Stimulated activated naive B cell treated with anti-CD40 and anti-IgM and Interleukin-4, amounts not matched to agents 10 μg/mL and 1 μg/mL and 100 μg/mL, for 72 hours (primary cell): Measurements from ENCODE around the gene DCAF8.

Source experiments
- ATAC-seq, 2 donors: fragments of 150-1000 bp; cut with Tn5 transposase; replicated peaks; 2 replicates each; pipeline ENCODE4 v1.10.0; 2021; ENCODE audit warnings: moderate library complexity in 1 of 2
- DNase-seq: peaks from one replicate; pipeline ENCODE4 v3.0.0; 2021
- H3K27ac Mint-ChIP-seq: one replicate; pipeline ENCODE4 v1.8.0; 2022; ENCODE audit warnings: mild to moderate bottlenecking, mixed read lengths
- H3K27me3 Mint-ChIP-seq, 2 donors: one replicate each; pipeline ENCODE4 v1.8.0; 2022; ENCODE audit warnings: mixed read lengths in 2 of 2
- H3K36me3 Mint-ChIP-seq, 2 donors: one replicate each; pipeline ENCODE4 v1.8.0; 2022; ENCODE audit warnings: mixed read lengths in 2 of 2, mild to moderate bottlenecking in 1 of 2
- H3K4me1 Mint-ChIP-seq, 2 donors: one replicate each; pipeline ENCODE4 v1.8.0; 2022; ENCODE audit warnings: mixed read lengths in 2 of 2, mild to moderate bottlenecking in 1 of 2
- H3K4me3 Mint-ChIP-seq, 2 donors: one replicate each; pipeline ENCODE4 v1.8.0; 2022; ENCODE audit warnings: mild to moderate bottlenecking in 2 of 2, mixed read lengths in 2 of 2, moderate library complexity in 1 of 2
- H3K9me3 Mint-ChIP-seq, 2 donors: one replicate each; pipeline ENCODE4 v1.8.0; 2022; ENCODE audit warnings: mixed read lengths in 2 of 2, mild to moderate bottlenecking in 1 of 2

DCAF8 gene

DNA sequence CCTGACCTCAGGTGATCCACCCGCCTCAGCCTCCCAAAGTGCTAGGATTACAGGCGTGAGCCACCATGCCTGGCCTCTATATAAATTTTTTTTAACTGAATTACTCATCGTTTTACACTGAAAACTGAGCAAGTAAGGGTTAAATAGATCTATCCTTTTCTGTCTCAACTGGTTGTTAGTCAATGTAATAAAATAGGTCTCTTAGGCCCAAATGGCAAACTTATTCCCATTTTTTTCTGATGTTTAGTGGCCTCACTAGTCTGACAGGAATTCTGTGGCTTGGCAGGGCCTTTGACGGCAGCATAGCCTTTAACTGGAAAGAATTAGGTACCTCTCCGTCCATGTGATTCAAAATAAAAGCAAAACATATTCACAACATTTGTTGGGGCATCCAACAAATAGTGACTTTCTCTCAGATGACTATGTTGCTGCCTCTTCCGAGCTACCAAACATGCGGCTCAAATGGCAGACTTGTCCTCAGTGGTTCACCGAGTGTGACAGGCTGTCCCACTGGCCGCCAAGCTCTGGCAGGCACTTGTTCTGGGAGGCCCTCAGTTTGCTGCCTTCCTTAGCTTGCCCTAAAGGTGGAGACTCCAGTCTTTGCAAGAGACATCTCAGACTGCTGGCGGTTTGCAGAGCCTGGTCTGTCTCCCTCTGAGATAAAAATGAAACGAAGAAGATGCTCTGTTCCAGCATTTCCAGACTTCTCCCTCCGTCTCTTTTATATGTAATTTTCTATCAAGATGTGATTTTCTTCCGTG, 93.6 kb downstream of the DCAF8 start:
- H3K4me3 Mint-ChIP-seq: no peak overlapping the region
- H3K9me3 Mint-ChIP-seq: no peaks in the 10 kb centered on the region
- H3K27me3 Mint-ChIP-seq: peaks cover 15 to 16% of the 10 kb centered on the region in 2 donors
- H3K4me1 Mint-ChIP-seq: peaks cover 36 to 46% of the 10 kb centered on the region in 2 donors
- DNase-seq: no peak
- no peaks in the 10 kb centered on the region for H3K36me3 Mint-ChIP-seq
- ATAC-seq: no peak
- H3K27ac Mint-ChIP-seq: no peak overlapping the region

GRCh38 chr1:160168016-160168415, 94.3 kb downstream of the DCAF8 start:
- H3K9me3 Mint-ChIP-seq: no peaks in the 10 kb centered on the region
- H3K4me3 Mint-ChIP-seq: no peak overlapping the region
- peaks cover 36 to 46% of the 10 kb centered on the region in 2 donors for H3K4me1 Mint-ChIP-seq
- ATAC-seq (no peak), DNase-seq (no peak)
- no peak overlapping the region for H3K27ac Mint-ChIP-seq
- H3K36me3 Mint-ChIP-seq: no peaks in the 10 kb centered on the region
- H3K27me3 Mint-ChIP-seq: peaks cover 12% of the 10 kb centered on the region in 2 donors

- no peaks in the 10 kb centered on the region for H3K9me3 Mint-ChIP-seq
- H3K36me3 Mint-ChIP-seq: no peaks in the 10 kb centered on the region
- no peak overlapping the region for H3K27ac Mint-ChIP-seq
- no peak overlapping the region for H3K4me3 Mint-ChIP-seq
- peaks cover 7 to 8% of the 10 kb centered on the region in 2 donors for H3K27me3 Mint-ChIP-seq
- peaks cover 36 to 46% of the 10 kb centered on the region in 2 donors for H3K4me1 Mint-ChIP-seq
- ATAC-seq (peak; percentile 52 to 63), DNase-seq (no peak)
Measured at GRCh38 chr1:160167580-160167979, 94.8 kb downstream of the DCAF8 start.

GRCh38 chr1:160167056-160167455, 95.3 kb downstream of the DCAF8 start:
- Mint-ChIP-seq H3K4me1 (peaks cover 36 to 46% of the 10 kb centered on the region in 2 donors), H3K36me3 (no peaks in the 10 kb centered on the region), H3K27ac (no peak overlapping the region), H3K9me3 (no peaks in the 10 kb centered on the region), H3K4me3 (no peak overlapping the region), H3K27me3 (peaks cover 3 to 6% of the 10 kb centered on the region in 2 donors)
- no peak for ATAC-seq
- DNase-seq: no peak

DNA sequence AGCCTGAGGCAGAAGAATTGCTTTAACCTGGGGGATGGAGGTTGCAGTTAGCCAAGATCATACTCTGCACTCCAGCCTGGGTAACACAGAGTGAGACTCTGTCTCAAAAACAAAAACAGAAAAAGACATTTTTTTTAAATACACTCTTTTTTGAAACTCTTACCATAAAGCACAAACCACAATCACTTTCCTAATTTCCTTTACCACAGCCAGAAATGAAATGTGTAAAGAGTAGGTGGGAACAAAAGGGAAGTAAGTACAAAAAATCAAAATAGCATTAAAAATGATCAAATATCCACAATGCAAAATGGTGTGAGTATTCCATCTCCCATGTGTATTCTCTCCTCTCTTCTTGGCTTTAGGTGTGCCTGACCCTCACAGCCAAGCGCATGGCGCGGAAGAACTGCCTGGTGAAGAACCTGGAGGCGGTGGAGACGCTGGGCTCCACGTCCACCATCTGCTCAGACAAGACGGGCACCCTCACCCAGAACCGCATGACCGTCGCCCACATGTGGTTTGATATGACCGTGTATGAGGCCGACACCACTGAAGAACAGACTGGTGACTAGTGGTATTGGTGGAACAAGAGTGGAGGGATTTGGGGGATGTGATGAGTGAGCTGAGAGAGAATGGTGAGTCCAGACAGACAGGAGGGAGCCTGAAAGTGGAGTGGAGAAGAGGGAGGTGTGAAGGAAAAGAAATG, 96.0 kb downstream of the DCAF8 start:
- Mint-ChIP-seq H3K4me3 (no peak overlapping the region), H3K27ac (peak overlapping the region; percentile 15), H3K36me3 (no peaks in the 10 kb centered on the region), H3K27me3 (peaks cover 0 to 6% of the 10 kb centered on the region in 2 donors), H3K4me1 (peaks cover 36 to 46% of the 10 kb centered on the region in 2 donors), H3K9me3 (no peaks in the 10 kb centered on the region)
- DNase-seq (no peak), ATAC-seq (peak in 1 of 2 donors; percentile 17)
